PC-3 (cell line): ENCODE measurements around the gene RNASE13.
"Not testable (repeated sequence)": the region's sequence is repeated elsewhere in the genome, so short reads cannot be mapped to it uniquely, and the experiment has no call there.

ENCODE experiments used
- CTCF ChIP-seq: fragments of 300-600 bp; sonication (generic); conservative IDR thresholded peaks from 2 replicates; pipeline ENCODE4 v1.5.1; 2017; ENCODE audit warnings: antibody characterized with exemption, low read depth, mild to moderate bottlenecking, low read length
- EZH2 ChIP-seq: fragments of 300-600 bp; sonication (generic); IDR thresholded peaks from one replicate; pipeline ENCODE4 v1.6.1; 2017; ENCODE audit warnings: antibody characterized with exemption, mild to moderate bottlenecking, low read length; ENCODE audit not compliant: unreplicated experiment

GRCh38 chr14:21009721-21010120, 24.9 kb downstream of the RNASE13 start:
- TF ChIP-seq CTCF, EZH2: not testable (repeated sequence)
